GM18526 (cell line): ENCODE data around the gene CEP120.

Source experiments
- POLR2A ChIP-seq: IDR thresholded peaks from 3 replicates; pipeline ENCODE4 v1.6.1; 2011; ENCODE audit not compliant: insufficient read length; ENCODE audit errors: extremely low read depth

Gene CEP120

DNA sequence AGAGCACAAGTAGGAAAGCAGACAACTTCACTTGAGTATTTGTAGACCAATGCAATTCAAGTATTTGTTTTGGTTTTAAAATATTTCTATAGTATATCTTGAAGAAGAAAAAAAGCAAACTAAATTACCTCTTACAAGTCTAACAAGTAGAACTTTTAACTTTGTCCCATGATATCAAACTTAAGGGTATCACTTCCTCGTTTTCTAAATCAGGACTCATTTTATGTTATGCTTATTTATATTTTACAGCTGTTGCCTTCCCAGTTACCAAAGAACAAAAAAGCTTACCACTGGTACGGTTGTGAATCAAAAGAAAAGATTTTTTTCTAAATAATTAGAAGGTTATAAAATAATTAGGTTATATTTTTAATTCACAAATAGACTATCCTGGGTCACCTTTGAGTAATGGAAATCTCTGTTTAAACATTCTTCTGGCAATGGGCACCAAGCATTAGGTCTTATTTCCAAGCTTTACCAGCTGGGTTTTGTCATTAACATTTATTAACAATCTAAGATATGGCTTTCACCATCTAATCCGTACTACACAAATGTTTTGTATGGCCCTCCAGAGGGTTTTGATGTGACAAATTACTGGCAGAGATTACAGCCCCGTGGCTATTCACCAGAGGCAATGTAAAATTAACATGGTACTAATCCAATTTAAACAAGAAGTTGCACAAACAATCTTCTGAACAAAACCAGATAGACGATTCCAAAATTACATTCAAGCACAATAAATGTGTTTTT lies 63.6 kb downstream of the CEP120 start:
- TF ChIP-seq POLR2A = no peak

DNA sequence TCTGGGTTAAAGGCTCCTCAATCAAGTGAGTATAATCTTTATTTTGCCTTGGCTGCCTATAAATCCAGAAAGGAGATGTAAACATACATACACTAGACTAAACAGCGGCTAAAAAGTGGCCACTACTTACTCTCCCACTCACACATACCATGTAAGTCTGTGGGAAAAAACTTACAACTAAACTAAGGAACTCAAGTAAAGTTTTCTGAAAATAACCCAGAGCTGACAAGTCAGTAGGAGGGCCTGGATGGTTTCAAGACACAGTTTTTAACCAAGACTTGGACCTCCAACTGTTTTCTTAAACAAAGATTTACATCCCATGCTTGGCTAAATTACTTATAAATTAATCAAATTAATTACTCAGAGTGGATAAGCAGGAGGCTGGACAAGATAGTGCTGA lies 64.5 kb downstream of the CEP120 start:
- TF ChIP-seq POLR2A = no peak

DNA sequence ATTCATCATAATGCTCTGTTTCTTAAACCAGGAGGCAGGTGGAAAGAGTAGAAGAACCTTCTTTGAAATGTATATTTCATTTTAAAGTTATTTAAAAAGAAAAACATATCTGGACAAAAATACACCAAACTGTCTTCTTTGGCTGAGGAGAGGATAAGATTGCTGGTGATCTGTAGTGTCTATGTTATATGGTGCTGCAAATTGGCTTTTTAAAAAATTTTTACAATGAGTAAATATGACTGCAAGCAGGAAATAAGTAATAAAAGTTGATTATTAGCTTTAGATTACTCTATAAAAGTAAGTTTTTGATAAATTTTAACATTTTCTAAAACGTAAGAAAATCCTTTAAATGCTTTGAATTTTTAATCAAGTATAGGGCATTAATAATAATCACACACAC lies 64.9 kb downstream of the CEP120 start:
- TF ChIP-seq POLR2A = no peak

DNA sequence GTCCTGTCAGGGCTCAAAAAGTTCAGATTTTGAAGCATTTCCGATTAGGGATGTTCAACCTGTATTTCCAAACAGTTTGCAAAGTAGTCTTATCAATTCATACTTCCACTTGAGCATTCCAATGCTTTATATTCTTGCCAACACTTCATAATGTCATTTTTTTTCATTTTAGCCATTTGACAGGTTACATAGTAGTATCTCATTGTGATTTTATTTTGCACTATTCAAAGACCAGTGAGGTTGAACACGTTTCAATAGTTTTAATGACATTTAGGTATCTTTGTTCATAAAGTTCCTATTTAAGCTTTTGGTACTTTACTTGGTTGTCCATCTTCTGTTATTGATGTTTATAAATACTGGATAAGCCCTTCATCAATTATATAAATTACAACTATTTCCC lies 71.4 kb downstream of the CEP120 start:
- no peak for TF ChIP-seq POLR2A

DNA sequence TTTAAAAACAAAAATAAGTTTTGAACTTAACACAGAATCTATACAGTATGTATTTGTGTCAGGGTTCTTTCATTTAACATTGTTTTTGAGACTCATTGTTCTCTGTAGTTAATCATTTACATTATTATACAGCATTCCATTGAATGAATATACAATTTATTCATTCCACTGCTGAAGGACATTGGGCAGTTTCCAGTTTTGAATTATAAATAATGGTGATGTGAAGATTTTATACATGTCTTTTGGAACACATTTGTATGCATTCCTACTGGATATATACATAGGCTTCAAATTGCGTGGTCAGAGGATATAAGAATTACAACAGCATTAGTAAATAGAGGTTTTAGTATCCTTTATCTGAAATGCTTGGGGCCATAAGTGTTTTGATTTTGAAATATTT lies 72.0 kb downstream of the CEP120 start:
- TF ChIP-seq POLR2A = no peak

DNA sequence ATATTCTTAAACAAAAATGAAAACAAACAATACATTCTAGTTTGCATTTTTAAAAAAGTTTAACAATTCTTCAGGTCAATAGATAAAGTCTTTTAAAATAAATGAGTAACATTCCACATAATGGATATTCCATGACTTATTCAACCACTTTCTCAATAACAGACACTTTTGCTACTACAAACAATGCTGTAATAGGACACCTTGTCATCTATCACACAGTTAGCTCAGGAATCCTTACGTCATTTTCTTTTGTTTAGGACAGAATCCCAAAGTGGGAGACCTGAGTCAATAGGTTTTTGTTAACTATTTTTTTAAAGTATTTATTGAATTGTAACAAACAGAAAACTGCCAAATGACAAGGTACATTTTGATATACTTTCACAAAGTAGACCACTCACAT lies 72.5 kb downstream of the CEP120 start:
- no peak for TF ChIP-seq POLR2A

DNA sequence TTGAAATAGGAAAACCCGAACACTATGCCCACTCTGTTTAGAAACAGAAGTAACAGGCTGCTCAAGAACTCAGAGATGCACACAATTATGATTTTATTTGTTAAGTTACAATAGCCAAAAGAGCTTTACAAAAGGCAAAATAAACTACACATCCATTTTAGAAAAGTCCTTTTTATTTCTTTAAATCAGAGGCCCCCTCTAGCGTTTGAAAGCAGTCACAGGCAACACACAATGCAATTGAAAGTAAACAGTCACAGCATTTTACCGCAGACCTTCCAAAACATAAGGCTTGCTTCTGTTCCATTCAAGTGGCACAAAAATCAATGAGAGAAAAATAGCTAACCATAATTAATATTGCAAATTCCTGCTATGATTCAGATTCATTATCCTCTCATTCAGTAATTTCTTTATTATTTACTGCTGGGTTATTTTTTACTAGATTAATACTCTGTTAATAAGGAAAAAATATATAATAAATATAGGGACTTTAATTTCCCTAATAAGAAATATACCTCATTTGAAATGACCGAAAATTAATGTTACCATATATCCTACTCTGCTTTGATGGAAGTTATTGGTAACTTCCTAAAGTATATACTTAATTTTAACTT lies 78.3 kb downstream of the CEP120 start:
- TF ChIP-seq POLR2A = no peak

DNA sequence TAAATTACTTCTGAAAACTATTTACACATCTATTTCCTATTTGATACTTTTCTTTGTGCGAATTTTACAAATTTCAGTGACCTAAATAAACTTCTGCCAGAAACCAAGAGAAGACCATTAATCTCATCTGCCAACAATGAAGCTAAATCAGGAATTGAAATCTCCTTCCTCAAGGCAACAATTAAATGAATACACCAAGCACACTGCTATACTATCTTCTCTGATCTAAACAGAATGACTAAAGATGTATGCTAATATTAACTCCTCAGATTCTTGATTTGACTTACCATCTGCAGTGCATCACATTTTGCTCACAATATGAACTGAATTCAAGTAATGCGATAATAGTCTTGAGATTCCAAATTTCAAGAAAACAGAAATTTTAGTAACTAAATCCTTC lies 82.3 kb downstream of the CEP120 start:
- TF ChIP-seq POLR2A = no peak

DNA sequence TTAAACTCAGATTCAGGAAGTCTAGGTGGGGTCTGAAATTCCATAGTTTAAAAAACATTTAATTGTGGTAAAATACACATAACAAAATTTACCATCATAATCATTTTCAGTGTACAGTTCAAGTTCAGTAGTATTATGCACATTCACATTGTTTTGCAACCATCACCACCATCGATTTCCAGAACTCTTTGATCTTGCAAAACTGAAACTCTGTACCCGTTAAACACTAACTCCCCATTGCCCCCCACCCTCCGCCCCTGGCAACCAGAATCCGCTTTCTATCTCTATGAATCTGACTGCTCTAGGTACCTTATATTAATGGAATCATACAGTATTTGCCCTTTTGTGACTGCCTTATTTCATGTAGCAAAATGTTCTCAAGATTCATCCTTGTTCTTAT lies 117.5 kb downstream of the CEP120 start:
- TF ChIP-seq POLR2A = no peak

DNA sequence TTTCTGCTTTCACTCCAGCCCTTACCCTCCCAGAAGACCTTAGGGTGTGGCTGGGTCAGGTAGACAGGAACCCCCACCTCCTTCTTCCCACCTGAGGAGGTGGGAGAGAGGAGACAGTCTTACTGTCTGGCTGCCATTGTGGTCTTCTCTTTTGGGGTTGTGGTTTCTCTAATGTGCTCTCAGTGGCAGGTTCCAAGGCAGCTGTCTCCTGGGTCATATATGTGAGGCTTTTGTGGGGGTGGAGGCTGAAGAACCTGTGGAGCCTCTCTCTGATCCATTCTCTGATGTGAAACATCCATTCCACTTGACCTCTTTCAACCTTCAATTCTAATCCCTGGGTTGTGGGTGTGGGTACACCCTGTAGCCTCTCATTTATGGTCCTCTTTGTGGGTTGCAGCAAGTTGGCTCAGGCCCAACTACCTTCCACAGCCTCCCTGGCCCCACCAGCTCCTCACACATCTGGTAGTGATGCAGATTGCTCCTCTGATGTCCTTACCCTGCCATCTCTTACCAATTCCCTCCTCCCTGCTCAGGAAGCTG lies 118.4 kb downstream of the CEP120 start:
- TF ChIP-seq POLR2A = no peak

DNA sequence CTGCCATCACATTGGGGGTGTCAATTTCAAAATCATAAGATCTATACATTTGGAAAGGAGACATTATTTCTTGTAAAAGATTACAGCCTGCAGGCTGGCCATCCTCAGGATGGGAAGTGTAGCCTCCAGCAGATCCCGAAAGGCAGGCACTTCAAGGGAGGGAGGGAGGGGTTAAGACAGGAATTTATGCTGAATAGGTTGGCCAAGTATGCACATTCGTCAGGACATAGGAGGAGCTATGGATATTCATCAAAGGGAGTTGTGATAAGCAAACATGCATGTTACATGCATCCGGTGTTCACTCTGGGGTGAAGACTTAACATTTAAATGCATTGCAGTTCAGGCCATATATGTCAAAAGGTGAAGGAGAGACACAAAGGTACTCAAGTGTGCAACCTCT lies 119.4 kb downstream of the CEP120 start:
- TF ChIP-seq POLR2A = no peak

DNA sequence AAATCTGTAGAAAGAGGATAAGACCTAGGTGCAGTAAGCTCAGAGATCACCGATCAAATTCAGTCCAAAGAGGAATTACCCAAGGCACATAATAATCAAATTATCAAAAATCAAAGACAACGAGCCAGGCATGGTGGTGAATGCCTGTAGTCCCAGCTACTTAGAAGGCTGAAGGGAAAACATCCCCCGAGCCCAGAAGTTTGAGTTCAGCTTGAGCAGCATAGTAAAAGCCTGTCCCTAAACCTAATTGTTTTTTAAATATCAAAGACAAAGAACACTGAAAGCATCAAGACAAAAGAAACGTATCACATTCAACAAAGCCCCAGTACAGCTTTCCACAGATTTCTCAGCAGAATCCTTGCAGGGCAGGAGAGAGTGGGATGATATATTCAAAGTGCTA lies 122.9 kb downstream of the CEP120 start:
- TF ChIP-seq POLR2A = no peak

DNA sequence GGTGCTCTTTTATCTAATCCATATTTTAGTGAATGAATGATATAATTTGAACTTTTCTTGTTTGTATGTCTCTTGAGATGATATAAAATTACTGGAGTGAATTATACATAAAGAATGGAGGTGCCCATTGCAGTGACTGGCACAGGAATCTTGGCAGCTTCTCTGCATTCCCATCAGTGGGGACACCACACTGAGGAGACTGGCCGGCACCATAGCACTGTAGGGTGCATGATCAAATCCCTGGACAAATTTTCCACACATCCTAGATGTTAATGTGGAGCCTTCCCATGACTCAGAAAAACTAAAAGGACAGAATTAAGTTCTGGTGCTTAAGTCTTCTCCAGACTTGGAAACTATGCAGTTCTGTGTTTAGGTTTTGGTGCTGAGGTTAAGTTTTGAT lies 124.1 kb downstream of the CEP120 start:
- no peak for TF ChIP-seq POLR2A

DNA sequence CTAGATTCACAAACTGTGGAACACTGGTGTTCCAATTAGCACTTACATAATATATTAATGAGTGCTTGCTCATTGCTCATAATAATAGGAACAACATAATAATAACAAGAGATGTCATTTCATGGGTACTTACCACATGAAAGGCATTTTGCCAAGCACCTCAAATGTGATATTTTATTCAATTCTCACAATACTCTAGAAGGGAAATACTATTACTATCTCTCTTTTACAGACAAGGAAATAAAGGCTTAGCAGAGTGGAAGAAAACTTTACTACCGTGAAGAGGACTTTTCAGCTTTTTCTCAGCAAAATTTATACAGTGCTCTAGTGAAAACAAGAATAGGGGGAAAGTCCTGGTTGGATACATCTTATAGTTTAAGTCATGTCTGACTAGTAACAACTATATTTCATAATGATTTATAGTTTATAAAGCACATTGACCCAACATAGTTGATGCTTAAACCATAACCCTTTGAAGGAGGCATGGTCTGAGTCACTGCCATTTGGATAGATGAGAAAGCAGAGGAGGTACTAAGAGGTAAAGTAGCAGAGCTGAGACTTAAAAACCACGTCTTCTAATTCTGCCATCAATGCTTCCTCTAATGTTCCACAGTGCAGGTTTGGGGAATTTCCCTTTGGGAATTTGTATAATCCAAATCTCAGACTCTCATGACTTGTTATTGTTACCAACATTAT lies 124.7 kb downstream of the CEP120 start:
- TF ChIP-seq POLR2A = no peak

DNA sequence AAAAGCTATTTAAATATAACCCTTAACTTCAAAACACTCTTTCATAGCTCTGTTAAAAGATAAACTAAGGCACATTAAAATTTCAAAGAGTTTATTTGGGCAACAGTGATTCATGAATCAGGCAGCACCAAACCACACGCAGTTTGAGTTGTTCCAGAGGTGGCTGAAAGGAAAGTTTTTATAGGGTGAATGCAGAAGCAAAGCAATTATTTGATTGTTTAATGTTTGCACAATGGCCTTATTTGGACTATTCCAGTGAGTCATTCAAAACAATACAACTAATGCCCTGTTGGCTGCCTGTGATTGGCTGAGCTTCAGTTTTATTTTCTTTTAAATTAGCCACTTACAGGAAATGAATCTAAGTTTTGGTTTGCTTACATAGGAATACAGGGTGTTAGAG lies 125.3 kb downstream of the CEP120 start:
- no peak for TF ChIP-seq POLR2A

DNA sequence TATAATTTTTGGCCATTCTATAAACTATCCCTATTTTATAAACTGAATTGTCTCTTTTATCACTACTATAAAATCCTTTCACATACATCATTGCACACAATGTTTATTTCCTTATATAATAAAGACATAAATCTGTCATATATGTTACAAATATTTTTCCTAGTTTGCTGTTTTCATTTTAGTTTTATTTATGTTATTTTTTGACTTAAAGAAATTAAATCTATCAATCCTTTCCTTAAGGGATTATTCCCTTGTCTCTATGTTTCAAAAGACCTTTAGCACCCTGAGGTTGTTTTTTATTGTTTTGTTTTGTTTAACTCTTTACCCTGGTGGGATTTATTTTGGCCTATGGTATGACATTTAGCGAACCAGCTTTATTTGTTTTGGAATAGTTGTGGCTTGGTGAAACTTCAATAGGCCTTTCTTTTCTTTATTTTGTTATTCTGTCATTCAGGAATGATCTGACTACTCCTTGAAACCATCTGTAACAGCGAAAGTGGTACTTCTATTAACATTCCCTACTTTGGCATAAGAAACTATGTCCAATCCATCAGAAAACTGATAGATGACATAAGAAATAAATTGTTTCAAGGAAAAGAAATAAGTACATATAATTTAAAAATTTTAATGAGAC lies 125.9 kb downstream of the CEP120 start:
- no peak for TF ChIP-seq POLR2A
